Retinal pigment epithelial cell (primary cell): Measurements from ENCODE around the gene ARHGAP23.
A peak's percentile ranks its signal among the peaks of the same experiment; 100 is the strongest.

ENCODE experiments used
- DNase-seq: peaks from one replicate; pipeline ENCODE4 v3.0.0-alpha.2; 2010; ENCODE audit warnings: low read depth
- H3K4me3 ChIP-seq: 2 replicates; pipeline ENCODE4 v1.5.1; 2011; ENCODE audit warnings: mild to moderate bottlenecking, low read length, control low read depth, moderate library complexity
- CTCF ChIP-seq: conservative IDR thresholded peaks from 2 replicates; pipeline ENCODE4 v1.5.1; 2011; ENCODE audit warnings: low read depth, low read length, control low read depth, inconsistent platforms

The ARHGAP23 gene

GRCh38 chr17:38461683-38462082, 33.4 kb downstream of the ARHGAP23 start:
- no peak for DNase-seq
- no peak for TF ChIP-seq CTCF
- H3K4me3 ChIP-seq: no peak overlapping the region

- TF ChIP-seq CTCF: no peak
- no peak for DNase-seq
- H3K4me3 ChIP-seq: no peak overlapping the region
Measured at GRCh38 chr17:38463451-38463858, 35.2 kb downstream of the ARHGAP23 start.

GRCh38 chr17:38464251-38464722, 36.0 kb downstream of the ARHGAP23 start:
- no peak for DNase-seq
- TF ChIP-seq CTCF: no peak
- H3K4me3 ChIP-seq: peak overlapping the region; percentile 55

- TF ChIP-seq CTCF: no peak
- peak overlapping the region; percentile 55 for H3K4me3 ChIP-seq
- peak; percentile 93 for DNase-seq
Measured at GRCh38 chr17:38464723-38465390, 36.6 kb downstream of the ARHGAP23 start.

- peak overlapping the region; percentile 55 for H3K4me3 ChIP-seq
- TF ChIP-seq CTCF: no peak
- no peak for DNase-seq
Measured at GRCh38 chr17:38465391-38466345, 37.4 kb downstream of the ARHGAP23 start.

GRCh38 chr17:38466346-38467315, 38.4 kb downstream of the ARHGAP23 start:
- no peak overlapping the region for H3K4me3 ChIP-seq
- TF ChIP-seq CTCF: no peak
- DNase-seq: no peak
